Neural progenitor cell (in vitro differentiated cells): ENCODE data around the gene RIOK1. TPM values are rescaled to one million over a fixed set of nuclear protein-coding genes. Genes with fewer than 3 reads are reported as not detected.

Experiments used
- DNase-seq: peaks from one replicate; pipeline ENCODE4 v3.0.0-alpha.2; 2016; ENCODE audit warnings: low spot score
- H2AFZ ChIP-seq: fragments of 200-600 bp; sonication (generic); replicated peaks from 2 replicates; pipeline ENCODE4 v1.6.1; 2016; ENCODE audit warnings: antibody characterized with exemption
- H3F3A ChIP-seq: fragments of 200-600 bp; sonication (generic); 2 replicates; pipeline ENCODE4 v1.6.1; 2016; ENCODE audit warnings: antibody characterized with exemption, low read depth
- H3K27ac ChIP-seq: fragments of 200-600 bp; sonication (generic); 2 replicates; pipeline ENCODE4 v1.5.1; 2016; ENCODE audit warnings: mild to moderate bottlenecking
- H3K27me3 ChIP-seq: fragments of 200-600 bp; sonication (generic); 2 replicates; pipeline ENCODE4 v1.6.1; 2016; ENCODE audit warnings: mild to moderate bottlenecking, moderate library complexity
- H3K36me3 ChIP-seq: fragments of 200-600 bp; sonication (generic); 2 replicates; pipeline ENCODE4 v1.5.1; 2016
- H3K4me1 ChIP-seq: fragments of 200-600 bp; sonication (generic); 2 replicates; pipeline ENCODE4 v1.6.1; 2016; ENCODE audit warnings: mixed run types
- H3K4me2 ChIP-seq: fragments of 200-600 bp; sonication (generic); 2 replicates; pipeline ENCODE4 v1.6.1; 2016
- H3K4me3 ChIP-seq: fragments of 200-600 bp; sonication (generic); 2 replicates; pipeline ENCODE4 v1.5.1; 2016
- H3K79me2 ChIP-seq: fragments of 200-600 bp; sonication (generic); 2 replicates; pipeline ENCODE4 v1.6.1; 2016; ENCODE audit warnings: low read depth
- H3K9ac ChIP-seq: fragments of 200-600 bp; sonication (generic); 2 replicates; pipeline ENCODE4 v1.6.1; 2016
- H3K9me3 ChIP-seq: fragments of 200-600 bp; sonication (generic); 2 replicates; pipeline ENCODE4 v1.5.1; 2016; ENCODE audit warnings: low read depth
- H4K20me1 ChIP-seq: fragments of 200-600 bp; sonication (generic); 2 replicates; pipeline ENCODE4 v1.6.1; 2016; ENCODE audit warnings: low read depth
- H3K27ac Mint-ChIP-seq: 3 replicates; pipeline ENCODE4 v1.8.0; 2021; ENCODE audit warnings: mixed read lengths
- H3K27me3 Mint-ChIP-seq: 2 replicates; pipeline ENCODE4 v1.8.0; 2022; ENCODE audit warnings: low read depth, mild to moderate bottlenecking, inconsistent platforms, moderate library complexity, mixed read lengths; ENCODE audit not compliant: insufficient read depth
- H3K36me3 Mint-ChIP-seq: 3 replicates; pipeline ENCODE4 v1.8.0; 2021; ENCODE audit warnings: mixed read lengths
- H3K4me1 Mint-ChIP-seq: 3 replicates; pipeline ENCODE4 v1.8.0; 2021; ENCODE audit warnings: mixed read lengths
- H3K4me3 Mint-ChIP-seq: 3 replicates; pipeline ENCODE4 v1.8.0; 2021; ENCODE audit warnings: mild to moderate bottlenecking, moderate library complexity, mixed read lengths
- H3K9me3 Mint-ChIP-seq: 3 replicates; pipeline ENCODE4 v1.8.0; 2020; ENCODE audit warnings: mixed read lengths
- CTCF ChIP-seq: fragments of 200-600 bp; sonication (generic); IDR thresholded peaks from 2 replicates; pipeline ENCODE4 v1.5.1; 2017; ENCODE audit warnings: antibody characterized with exemption, mild to moderate bottlenecking
- EZH2 ChIP-seq: fragments of 200-600 bp; sonication (generic); IDR thresholded peaks from 2 replicates; pipeline ENCODE4 v1.6.1; 2017; ENCODE audit warnings: antibody characterized with exemption, mild to moderate bottlenecking, moderate library complexity
- EZH2phosphoT487 ChIP-seq: fragments of 200-600 bp; sonication (generic); IDR thresholded peaks from 2 replicates; pipeline ENCODE4 v1.6.1; 2017; ENCODE audit warnings: antibody characterized with exemption
- total RNA-seq: library from RNA; depleted of rRNA; stranded (reverse); fragments of >200 nt; gene quantifications from 2 replicates; pipeline ENCODE4 v1.2.3, GENCODE V29; 2015; ENCODE audit warnings: low replicate concordance

Gene RIOK1
- total RNA-seq, 1 donor from 2014 or later: 21.5 TPM

GRCh38 chr6:7467007-7467897, 77.6 kb downstream of the RIOK1 start:
- H3K4me3 Mint-ChIP-seq: no peak overlapping the region
- peaks cover 13% of the 10 kb centered on the region for H3K27me3 Mint-ChIP-seq
- Histone ChIP-seq H3K9me3 (no peaks in the 10 kb centered on the region), H3K9ac (no peak overlapping the region), H3K79me2 (no peaks in the 10 kb centered on the region), H3K4me3 (no peak overlapping the region), H3F3A (peaks cover 9% of the 10 kb centered on the region), H3K27me3 (no peaks in the 10 kb centered on the region), H3K27ac (no peak overlapping the region), H2AFZ (no peak overlapping the region), H3K36me3 (no peaks in the 10 kb centered on the region), H3K4me2 (no peak overlapping the region), H4K20me1 (no peaks in the 10 kb centered on the region), H3K4me1 (peaks cover 10% of the 10 kb centered on the region)
- peak overlapping the region; percentile 46 for H3K27ac Mint-ChIP-seq
- DNase-seq: peak; percentile 30
- H3K9me3 Mint-ChIP-seq: peaks cover 3% of the 10 kb centered on the region
- peaks cover 33% of the 10 kb centered on the region for H3K4me1 Mint-ChIP-seq
- TF ChIP-seq EZH2phosphoT487 (no peak), EZH2 (no peak), CTCF (no peak)
- H3K36me3 Mint-ChIP-seq: no peaks in the 10 kb centered on the region

Other genes with a start within 250 kb of the RIOK1 start
- gene SSR1, start 76.6 kb upstream of the RIOK1 start, total RNA-seq: 62.5 and 96.6 TPM in 2 replicates
- 0.03 TPM in 1 of 2 replicates, not detected in the other for gene CAGE1, start 66 bp upstream of the RIOK1 start, total RNA-seq
- 38.3 and 38.7 TPM in 2 replicates for gene DSP, start 151.9 kb downstream of the RIOK1 start, total RNA-seq
- 42.8 and 54.1 TPM in 2 replicates for gene SNRNP48, start 200.4 kb downstream of the RIOK1 start, total RNA-seq